Fibroblast of skin of right biceps (primary cell): ENCODE results near the gene SP8.
A peak's percentile ranks its signal among the peaks of the same experiment; 100 is the strongest.
"Not testable (repeated sequence)": the region's sequence is repeated elsewhere in the genome, so short reads cannot be mapped to it uniquely, and the experiment has no call there.

Source experiments
- DNase-seq: peaks from one replicate; pipeline ENCODE4 v3.0.0-alpha.2; 2013

Gene SP8

GRCh38 chr7:20786779-20787659 is at the start of gene SP8:
SP8 (minus strand) TSS chr7:20786886; CDS start chr7:20786798, 88 bp downstream.
- peak; percentile 31 for DNase-seq

DNA sequence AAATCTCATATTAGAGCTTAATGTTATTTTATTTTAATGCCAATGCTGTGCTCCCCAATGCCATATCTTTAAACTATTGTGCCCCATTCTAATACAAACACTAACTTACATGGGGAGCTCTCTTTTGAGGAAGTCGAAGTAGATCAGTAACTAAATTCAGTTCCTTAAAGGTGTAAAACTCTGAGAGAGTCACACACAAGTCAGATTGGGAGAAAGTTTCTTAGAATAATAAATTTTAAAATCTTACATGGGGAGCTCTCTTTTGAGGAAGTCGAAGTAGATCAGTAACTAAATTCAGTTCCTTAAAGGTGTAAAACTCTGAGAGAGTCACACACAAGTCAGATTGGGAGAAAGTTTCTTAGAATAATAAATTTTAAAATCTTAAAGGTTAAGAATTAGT is 49.7 kb upstream of the SP8 start:
- not testable (repeated sequence) for DNase-seq

- no peak for DNase-seq
These were observed 48.5 kb upstream of the SP8 start for GRCh38 chr7:20835111-20835750.

GRCh38 chr7:20834656-20835055 is 48.0 kb upstream of the SP8 start:
- DNase-seq, result no peak

DNA sequence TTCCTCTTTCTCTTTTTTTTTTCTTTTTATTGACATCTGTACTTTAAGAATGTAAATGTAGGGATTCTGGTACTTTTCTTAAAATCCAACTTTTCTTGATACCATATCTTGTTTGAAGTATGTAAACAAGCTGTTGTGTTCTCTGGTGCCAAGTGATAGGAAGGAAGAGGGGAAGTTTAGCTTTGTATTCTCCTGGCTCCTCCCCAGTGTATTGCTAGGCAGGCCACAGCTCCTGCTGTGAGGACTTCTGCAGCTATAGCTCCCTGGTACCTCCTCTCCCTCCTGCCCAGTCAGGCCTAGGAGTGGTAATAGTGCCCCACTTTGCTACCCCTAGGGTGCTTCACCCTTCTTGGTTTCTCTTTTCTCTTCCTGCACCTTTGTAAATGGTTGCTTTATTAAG is 45.3 kb upstream of the SP8 start:
- no peak for DNase-seq

- no peak for DNase-seq
These were observed 44.8 kb upstream of the SP8 start for GRCh38 chr7:20831451-20831850.

GRCh38 chr7:20828947-20829346 is 42.3 kb upstream of the SP8 start:
- DNase-seq, result no peak

GRCh38 chr7:20827172-20827571 is 40.5 kb upstream of the SP8 start:
- DNase-seq, result no peak

GRCh38 chr7:20826243-20826642 is 39.6 kb upstream of the SP8 start:
- no peak for DNase-seq

GRCh38 chr7:20825555-20825954 is 38.9 kb upstream of the SP8 start:
- no peak for DNase-seq

GRCh38 chr7:20821390-20821789 is 34.7 kb upstream of the SP8 start:
- DNase-seq, result not testable (repeated sequence)

DNA sequence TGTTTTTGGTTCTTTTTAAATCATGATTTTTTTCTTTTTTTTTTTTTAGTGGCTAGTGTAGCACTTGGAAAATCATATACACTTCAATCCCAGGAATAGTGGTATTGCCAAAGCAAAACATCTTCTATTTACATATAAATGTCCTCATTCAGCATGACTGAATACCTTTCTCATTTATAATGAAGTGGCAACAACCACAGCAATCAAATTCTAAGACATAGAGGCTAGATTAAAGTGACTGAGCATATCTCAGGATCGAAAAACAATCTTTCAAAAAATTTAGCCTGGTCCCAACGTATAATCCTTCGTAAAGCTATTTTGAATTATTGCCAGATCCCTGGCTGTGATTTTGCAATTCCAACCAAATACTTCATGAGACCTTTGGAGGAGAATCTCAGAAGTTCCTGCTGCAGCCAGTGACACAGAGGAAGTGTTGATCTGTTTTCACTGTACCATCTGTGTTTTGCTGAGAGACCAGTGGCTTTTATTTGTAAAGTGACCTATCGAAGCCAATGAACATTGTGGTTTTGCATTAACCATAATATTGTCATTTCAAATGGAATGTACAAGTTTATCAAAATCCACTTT is 29.8 kb upstream of the SP8 start:
- no peak for DNase-seq

DNA sequence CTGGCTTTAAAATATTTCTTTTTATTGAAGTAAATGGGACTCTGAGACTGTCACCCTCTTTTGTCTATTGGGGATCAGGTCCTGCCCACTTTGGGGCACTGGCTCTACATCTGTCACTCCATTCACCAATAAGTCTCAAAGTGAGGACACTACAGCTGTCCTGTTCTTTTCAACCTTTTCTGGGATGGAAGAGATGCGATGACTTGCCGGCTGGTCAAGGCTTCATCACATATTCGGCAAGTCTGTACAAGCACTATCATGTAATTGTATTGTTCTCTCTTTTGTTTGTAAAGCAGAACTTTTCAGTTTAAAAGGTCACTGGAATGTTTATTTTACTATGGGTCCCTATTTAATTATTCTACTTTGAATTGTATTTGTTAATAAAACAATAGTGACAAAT is 17.7 kb upstream of the SP8 start:
- DNase-seq, result no peak

DNA sequence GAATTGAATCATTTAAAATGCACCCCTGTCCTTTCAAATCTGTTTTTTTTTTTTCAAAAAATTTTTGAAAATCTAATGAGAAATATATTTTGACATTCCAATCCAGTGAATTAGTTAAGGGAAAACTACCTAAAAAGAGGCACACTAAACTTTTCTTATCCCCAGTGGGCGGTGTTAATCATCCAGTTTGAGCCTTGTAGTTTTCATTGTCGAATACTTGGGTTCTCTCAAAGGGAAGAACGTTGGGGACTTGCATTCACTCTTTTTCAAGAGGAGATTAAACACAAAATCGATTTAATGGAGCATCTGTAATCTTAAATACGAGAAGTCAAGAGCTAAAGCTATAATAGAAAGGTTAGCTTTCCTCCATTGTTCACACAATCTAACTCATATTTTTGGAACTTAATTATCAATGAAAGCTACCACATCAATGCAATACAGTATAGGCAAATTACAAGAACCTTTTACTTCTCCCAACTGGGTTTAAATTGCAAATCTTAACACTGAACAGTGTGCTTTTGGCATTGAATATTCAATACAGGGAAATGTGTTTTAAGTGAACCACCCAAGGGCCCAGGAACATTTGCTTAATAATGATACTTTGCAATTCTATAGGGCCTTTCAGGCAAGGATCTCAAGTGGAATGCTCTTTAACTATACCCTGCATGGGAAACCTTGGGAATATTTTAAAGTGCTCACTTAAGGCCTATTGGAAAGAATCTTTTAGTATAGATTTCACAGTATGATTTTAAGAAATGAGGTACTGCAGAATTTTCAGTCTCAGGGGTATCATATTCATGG is 13.1 kb upstream of the SP8 start:
- no peak for DNase-seq

- no peak for DNase-seq
These were observed 12.0 kb upstream of the SP8 start for GRCh38 chr7:20798694-20799121.

- DNase-seq, result peak; percentile 19
These were observed 11.5 kb upstream of the SP8 start for GRCh38 chr7:20798081-20798693.

- DNase-seq, result no peak
These were observed 10.9 kb upstream of the SP8 start for GRCh38 chr7:20797462-20798080.

- DNase-seq, result no peak
These were observed 10.4 kb upstream of the SP8 start for GRCh38 chr7:20797042-20797461.

- DNase-seq, result no peak
These were observed 9.8 kb upstream of the SP8 start for GRCh38 chr7:20796500-20796899.

DNA sequence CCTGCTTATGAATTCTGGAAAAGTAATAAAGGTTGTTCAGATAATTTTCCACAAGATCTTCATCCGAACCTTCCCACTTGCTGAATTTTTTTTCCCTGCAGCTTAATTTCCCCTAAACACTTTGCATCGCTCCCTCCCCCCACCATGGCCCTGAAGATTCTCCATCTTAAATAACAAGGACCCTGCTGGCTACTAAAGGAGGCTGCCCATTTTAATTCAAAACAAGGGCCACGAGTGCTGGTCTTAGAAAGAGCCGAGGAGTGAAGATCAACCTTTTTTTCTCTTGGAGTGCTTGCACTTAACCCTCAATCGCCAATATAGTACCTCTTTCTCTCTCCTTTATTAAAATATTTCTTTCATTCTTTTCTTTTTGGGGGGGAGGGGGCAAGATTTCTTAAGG is 9.2 kb upstream of the SP8 start:
- DNase-seq, result no peak

DNA sequence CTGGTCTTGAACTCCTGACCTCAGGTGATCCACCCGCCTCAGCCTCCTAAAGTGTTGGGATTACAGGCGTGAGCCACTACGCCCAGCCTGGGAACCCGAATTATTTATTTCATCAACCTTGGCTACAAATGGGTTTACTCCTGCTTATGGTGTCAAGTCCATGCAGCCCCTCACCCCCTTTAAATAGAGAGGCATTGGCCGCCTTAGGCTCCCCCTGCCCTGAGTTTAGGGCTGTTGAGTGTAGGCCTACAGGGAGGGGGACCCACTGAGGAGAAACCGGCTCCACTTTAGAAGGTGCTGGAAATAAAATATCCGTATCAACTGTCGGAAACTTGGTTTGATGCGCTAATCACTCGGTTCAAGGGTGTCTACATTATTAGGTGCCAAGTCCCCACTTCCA is 8.7 kb upstream of the SP8 start:
- DNase-seq, result no peak

DNA sequence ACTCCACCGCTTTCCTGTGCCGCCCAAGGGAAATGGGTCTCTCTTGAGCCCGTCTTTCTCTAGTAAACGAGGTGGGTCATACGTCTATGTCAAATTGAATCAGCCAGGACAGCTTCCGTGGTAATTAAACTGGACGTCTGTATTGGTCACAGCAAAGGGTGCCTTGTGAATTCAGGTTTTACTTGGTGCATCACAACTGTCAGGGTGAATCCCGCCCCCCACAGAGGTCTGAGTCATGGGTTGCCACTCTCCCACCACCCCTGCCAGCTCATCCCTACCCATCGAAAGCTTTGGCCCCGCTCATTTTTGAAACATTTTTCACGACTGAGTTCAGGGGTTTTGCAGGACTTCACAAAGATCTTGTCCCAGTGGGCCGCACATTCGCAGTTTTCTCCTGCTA is 8.0 kb upstream of the SP8 start:
- DNase-seq, result no peak
